Measurements from ENCODE around the gene PARD6B.
"Not testable (repeated sequence)": the region's sequence is repeated elsewhere in the genome, so short reads cannot be mapped to it uniquely, and the experiment has no call there.

The PARD6B gene

GRCh38 chr20:50750145-50750671 lies 18.8 kb downstream of the PARD6B start:
- DNase-seq, result no peak

- no peak for DNase-seq
Observed at GRCh38 chr20:50753152-50753551, 21.8 kb downstream of the PARD6B start.

GRCh38 chr20:50754420-50754819 lies 23.0 kb downstream of the PARD6B start:
- DNase-seq, result no peak

- no peak for DNase-seq
Observed at GRCh38 chr20:50756447-50756846, 25.1 kb downstream of the PARD6B start.

- DNase-seq, result no peak
Observed at GRCh38 chr20:50758469-50758868, 27.1 kb downstream of the PARD6B start.

- DNase-seq, result no peak
Observed at GRCh38 chr20:50758992-50759391, 27.6 kb downstream of the PARD6B start.

- no peak for DNase-seq
Observed at GRCh38 chr20:50759678-50760077, 28.3 kb downstream of the PARD6B start.

GRCh38 chr20:50762045-50762422 lies 30.7 kb downstream of the PARD6B start:
- DNase-seq, result no peak

GRCh38 chr20:50762435-50763220 lies 31.2 kb downstream of the PARD6B start:
- no peak for DNase-seq

- DNase-seq, result not testable (repeated sequence)
Observed at GRCh38 chr20:50763550-50764458, 32.4 kb downstream of the PARD6B start.

GRCh38 chr20:50765251-50765650 lies 33.9 kb downstream of the PARD6B start:
- not testable (repeated sequence) for DNase-seq

GRCh38 chr20:50765674-50766073 lies 34.3 kb downstream of the PARD6B start:
- no peak for DNase-seq

- DNase-seq, result not testable (repeated sequence)
Observed at GRCh38 chr20:50766955-50767809, 35.8 kb downstream of the PARD6B start.

- DNase-seq, result not testable (repeated sequence)
Observed at GRCh38 chr20:50768991-50769390, 37.6 kb downstream of the PARD6B start.

GRCh38 chr20:50769551-50770085 lies 38.2 kb downstream of the PARD6B start:
- not testable (repeated sequence) for DNase-seq

GRCh38 chr20:50771419-50772080 lies 40.2 kb downstream of the PARD6B start:
- DNase-seq, result not testable (repeated sequence)

- no peak for DNase-seq
Observed at GRCh38 chr20:50772420-50773185, 41.2 kb downstream of the PARD6B start.

- no peak for DNase-seq
Observed at GRCh38 chr20:50774515-50774914, 43.1 kb downstream of the PARD6B start.

- no peak for DNase-seq
Observed at GRCh38 chr20:50776122-50776817, 44.9 kb downstream of the PARD6B start.

- DNase-seq, result no peak
Observed at GRCh38 chr20:50777373-50777772, 46.0 kb downstream of the PARD6B start.
